GM04503 (cell line): Measurements from ENCODE around the gene PDPN.

Source experiments
- DNase-seq: peaks from one replicate; pipeline ENCODE4 v3.0.0-alpha.2; 2012; ENCODE audit warnings: low read depth

PDPN gene

DNA sequence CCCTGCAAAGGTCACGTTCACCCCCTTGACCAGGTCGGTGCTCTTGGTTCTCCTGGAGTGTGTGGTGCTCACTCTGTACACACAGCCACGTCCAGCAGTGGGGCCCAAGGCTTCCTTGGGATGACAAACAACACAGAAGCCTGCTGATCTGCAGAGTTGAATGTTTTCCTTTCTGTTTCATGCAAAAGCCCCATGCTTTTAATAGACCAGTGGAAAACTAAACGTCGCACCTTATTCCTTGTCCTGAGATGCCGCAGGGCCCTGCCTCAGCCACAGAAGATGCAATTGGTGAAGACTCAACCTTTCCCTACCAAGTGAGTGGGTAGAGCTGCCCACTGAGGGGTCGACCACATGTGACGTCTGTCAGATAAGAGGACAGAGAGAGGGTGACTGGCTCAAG lies 5.8 kb upstream of the PDPN start:
- no peak for DNase-seq

DNA sequence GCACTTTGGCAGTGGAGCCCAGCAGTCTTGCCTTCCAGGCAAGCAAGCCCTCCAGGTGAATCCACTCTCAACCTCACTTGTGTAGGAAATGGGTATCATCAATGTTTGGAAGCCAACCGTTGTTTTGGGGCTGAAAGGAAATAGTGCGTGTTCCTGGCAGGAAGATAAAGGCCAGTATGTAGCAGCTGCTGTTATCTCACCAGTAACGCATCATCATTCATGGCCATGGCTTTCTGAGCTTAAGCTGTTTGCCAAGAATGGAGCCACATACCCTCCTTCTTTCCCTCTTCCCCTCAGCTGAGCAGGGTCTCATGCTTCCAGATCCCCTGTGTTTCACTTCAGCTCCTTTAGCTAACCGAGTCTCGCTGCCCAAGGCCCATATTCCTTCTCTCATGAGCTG lies 2.2 kb upstream of the PDPN start:
- DNase-seq = no peak

DNA sequence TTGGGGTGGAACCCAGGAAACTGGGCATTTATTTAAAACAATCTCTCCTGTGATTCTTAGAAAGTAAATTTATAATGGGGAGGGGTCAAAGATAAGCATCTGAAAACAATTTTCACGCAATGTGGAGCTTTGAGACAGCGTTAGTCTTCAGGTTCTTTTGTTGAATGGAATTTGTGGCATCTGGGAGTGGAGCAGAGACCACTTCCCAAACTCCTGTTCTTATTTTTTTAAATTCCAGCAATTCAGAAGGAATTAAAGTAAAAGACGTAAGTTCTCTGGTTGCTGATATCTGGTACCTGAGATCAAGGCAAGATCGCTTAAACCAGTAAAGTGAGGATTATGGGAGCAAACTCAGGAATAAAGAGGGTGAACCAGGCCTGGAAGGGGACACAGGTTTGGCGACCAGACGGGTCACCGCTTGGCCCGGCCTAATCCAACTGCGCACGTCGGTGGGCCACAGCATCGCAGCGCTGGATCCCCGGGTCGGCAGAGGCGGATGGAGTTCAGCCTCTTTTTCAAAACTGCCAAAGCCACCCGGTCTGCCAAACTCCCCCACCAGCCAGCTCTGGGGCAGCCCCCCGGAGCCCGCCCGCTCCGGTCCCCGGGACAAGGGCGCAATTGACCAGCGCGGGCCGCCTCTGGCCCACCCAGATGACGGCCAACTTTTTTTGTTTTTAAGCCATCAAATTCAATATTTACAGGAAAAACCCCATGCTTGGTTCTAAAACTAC lies 754 bp upstream of the PDPN start:
- no peak for DNase-seq

DNA sequence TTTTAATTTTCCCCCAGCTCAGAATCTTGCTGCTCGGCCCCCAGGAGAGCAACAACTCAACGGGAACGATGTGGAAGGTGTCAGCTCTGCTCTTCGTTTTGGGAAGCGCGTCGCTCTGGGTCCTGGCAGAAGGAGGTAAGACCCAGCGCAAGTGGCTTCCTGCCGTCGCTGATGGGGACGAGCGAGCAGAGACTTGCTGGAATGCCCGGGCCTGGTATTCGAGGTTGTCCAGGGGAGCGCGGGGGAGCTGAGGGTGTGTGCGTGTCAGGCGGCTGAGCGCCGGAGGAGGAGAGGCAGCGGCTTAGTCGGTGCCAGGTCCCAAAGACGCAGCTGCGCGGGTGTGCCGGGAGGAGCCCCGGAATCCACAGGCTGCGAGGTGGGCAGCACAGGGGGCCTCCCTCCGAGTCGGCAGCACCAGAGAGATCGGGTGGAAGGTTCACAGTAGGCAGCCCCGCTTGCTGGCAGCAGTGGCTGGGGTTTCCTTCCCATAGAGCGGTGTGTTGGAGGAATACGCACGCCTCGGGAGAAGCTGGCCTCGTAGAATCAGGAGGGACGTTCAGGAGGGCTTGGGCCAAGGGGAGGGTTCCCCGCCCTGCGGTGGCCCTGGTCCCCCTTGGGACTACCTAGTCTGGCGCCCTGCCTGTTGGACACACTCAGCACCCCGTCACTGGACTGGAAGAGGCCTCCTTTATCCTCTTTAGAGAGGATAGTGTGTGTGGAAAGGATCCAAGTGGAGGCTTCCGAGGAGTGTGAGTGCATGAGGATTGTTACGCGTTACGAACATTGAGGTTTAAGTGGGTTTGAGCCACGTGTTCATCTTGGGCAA lies 547 bp downstream of the PDPN start:
- DNase-seq = peak; percentile 8

DNA sequence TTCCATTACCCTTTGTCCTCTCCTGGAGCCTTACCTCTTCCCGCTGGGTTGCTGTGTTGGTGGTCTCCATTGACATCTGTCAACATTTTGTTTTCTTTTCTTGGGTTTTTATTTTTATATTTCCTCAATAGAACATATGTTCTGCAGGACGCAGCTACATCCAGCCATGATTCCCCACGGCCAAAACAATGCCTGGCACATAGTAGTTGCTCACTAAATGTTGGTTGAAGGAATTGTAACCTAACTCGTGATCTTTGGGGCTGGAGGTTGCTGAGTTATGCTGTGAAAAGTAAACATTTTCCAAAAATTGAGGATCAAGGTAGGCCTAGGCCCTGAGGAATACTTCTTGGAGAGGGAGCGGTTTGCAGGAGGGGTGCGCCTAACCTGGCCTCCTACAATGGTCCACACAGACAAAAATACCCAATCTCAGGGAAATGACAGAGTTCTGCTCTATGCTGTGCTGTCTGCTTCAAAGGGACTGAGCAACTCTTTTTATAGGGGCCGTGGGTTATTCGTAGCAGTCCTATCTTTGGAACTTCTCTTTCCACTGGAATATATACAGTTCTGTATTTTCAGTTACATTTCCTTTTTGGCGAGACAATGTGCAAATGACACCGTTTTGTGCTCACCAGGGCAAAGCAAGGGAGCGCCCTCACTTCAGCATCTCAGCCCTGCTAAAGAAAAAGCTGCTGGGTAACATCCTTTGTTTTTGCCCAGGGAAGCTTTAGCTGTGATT lies 1.4 kb downstream of the PDPN start:
- DNase-seq = no peak

DNA sequence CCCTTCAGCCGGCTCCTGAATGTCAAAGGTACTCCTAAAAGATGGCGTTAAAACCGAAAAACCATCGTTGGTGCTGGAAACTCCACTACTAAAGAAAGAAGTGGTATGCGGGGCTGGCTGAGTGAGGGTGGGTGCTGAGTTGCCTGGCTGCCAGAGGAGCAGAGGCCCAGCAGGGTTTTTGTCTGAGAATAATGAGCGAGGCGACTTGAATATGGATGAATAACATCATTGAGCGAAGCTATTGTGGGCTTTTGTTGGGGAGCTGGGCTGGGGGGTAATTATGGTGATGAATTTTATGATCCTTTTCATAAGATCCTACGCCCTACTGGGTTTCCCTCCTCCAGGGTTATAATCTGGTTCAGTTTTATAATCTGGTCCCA lies 2.0 kb downstream of the PDPN start:
- DNase-seq = no peak

DNA sequence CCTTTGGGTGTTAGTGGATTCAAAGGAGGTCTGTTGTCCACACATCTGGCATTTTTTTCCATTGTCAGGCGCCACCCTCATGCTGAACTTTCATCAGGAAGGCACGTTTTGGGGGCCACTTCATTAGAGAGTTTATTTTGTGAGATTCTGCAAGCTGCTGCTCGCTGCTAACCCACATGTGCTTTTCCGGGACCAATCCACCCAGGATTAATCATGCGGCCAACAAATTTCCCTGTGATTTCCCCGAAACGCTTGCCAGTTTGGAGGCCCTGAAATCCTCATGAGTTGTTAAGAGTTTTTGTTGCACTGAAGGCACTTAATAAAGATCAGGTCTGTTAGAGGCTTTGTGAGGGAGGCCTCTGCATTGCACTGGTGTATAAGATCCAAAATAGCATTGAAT lies 2.4 kb downstream of the PDPN start:
- peak; percentile 3 for DNase-seq

DNA sequence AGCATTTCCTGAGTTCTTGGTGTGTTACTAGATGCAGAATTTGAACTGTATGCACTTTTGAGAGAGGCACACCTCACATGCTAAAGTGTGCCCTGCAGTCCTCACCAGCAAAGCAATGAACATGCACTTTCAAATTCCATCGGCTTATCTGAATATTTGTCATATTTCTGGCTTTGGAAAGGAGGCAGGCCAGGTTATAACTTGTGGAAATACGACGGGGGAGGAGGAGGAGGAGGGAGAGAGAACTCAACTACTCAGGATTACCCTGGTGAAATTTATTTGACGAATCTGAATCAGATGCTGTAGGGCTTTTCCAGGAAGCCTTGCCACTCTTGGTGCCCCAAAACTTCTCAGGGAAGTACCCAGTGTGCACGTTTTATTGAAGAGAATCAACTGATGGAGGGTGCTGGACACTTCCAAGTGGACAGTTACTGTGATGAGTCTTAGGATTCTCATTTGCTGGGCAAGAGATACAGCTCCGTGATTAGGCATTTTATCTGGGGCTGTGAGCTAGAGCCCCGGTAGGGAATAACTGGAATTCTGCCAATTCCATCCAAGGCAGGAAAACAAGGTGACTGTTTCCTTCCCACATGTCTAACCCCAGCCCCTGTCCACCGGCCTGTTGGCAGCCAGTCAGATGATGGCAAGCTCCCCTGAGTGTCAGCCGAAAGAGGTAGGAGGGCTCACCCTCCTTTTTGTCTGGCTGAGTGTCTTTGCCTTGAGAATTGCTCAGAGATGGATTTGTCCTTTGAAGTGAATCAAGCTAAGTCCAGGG lies 3.8 kb downstream of the PDPN start:
- no peak for DNase-seq

DNA sequence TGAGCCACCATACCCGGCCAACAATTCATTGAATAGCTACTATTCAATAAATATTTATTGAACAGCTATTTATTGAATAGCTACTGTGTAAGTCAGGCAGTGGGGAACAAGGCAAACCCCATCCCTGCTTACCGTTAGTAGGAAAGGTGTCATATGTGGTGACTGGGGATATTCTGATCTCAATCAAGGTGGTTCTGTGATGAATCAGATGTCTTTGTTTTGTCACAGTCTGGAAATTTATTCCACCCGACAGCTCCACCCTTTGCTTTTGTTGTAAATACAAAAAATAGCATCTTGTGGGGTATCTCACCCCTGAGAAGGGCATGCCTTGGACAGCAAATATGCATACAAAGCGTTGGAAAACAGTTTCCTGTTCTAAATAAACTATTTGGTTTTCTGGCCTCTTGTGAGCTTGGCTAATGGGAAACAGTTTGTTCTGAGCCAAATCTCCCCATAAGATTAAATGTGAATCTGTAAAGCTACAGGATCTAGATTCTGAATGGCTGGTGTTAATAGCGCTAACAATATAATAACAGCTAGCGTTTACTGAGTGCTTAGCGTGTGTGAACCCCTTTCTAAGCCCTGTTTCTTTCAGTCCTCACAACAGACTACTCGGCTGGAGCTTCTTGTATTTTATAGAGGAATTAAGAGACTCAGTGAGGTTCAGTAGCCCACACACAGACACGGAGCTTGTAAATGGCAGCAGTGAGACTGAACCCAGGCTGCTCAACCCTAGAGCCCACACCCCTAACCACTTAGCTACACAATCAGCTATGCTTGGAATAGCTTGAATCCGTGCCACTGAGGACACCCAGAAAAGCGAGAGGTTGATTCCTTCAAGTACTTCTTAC lies 5.5 kb downstream of the PDPN start:
- DNase-seq = no peak

DNA sequence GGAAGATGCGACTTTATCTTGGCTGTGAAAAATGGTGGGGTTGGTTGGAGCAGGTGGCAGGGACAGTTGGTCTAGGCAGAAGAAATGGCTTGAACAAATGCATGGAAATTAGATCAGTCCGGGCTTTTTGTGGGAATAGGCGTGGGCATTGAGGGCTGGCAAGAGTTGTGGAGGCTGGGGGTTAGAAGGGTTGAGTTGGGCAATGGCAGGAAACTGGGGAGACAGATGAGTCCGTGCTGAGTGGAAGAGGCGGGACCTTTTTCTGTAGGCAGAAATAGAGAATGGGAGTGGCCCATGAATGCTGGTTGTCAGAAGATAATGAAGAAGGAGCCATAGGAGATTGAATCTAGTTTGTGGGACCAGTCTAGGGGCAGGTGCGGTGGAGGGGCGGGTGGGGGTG lies 6.9 kb downstream of the PDPN start:
- DNase-seq = no peak

DNA sequence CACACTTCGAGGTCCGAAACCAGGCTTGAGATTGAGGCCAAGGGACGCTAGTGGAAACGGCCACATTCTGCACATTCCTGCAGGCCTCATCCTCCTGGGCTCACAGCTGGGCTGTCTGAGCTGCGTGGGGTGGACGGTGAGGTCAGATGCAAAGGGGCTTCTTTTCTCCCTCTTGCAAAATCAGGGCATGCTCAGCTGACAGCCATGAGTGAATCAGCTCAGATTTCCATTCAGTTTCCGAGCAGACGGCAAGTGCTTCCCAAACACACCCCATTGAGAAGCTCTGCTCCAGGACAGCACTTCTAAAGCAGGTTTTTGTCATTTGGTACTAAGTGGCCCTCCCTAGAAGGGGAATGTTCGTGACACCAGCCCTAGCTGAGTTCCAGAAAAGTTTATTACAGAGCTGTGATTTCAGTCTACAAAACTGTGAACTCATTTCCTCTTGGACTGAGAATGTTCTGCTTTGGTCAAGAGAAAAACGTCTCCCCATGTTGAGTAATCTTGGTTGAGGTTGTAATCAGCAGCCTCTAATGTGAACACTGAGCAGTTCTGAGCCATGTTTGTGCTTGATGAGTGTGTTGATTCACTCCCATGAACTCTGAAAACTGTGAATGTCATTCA lies 10.0 kb downstream of the PDPN start:
- peak; percentile 90 for DNase-seq

DNA sequence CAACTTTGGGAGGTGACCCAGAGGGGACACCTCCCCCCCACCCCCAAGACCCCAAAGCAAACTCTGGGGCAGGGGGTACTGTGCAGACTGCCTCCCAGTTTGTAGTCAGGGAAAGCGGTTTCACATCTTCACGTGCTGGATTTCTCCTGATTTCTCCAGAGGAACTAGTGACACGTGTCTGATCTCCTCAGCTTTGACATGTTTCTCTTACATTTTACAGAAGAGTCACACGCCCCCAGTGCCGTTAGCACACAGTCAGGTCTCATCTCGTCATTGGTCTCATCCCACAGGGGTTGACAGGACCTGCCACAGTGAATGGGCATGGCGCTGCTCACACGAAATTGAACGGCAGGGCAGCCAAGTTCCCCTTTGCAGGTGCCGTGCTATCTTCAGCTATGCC lies 11.8 kb downstream of the PDPN start:
- no peak for DNase-seq

DNA sequence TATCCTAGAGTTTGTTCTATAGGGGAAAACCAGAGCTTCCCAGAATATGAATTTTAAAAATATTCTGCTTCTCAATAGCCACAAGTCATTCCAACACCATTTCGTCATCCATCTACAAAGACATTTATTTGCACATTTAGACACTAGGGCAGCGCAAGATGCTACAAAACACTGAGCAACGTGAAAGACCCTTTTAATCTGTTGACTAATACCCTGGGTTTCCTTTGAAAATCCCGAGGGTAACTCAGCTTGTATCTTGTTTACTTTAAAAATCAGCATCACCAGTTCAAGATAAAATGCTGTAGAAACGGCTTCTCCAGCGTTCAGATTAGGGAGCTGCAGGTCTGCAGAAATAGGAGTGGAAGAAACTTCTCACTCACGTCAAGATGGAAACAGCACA lies 13.5 kb downstream of the PDPN start:
- no peak for DNase-seq

DNA sequence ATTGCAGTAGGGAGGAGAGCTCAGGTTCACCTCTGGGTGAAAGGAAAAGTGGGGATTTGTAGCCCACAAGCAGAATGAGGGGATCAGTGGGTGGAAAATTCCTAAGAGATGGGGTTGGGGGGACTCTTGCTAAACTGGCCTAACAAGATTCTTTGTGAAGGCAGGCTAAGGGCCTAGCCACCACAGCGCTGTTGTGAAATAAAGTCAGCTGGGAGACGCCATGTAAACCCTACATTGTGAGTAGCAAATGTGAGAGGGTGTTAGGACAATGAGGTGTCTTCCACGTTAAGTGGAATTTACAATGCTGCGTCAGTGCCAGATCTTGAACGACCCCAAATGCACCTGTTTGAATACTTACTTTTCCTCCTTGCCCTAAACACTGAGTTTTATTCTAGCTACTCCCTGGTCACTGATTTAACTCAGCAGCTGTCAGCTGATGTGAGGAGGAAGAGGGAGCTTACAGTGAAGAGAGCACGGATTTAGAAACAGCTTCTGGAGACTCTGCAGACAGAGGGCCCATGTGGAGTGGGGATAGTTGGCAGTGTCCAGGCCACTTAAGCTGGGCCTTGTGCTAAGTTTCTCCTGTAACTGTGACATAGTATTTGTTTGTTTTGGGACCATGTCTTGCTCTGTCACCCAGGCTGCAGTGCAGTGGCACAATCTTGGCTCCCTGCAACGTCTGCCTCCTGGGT lies 17.3 kb downstream of the PDPN start:
- no peak for DNase-seq

DNA sequence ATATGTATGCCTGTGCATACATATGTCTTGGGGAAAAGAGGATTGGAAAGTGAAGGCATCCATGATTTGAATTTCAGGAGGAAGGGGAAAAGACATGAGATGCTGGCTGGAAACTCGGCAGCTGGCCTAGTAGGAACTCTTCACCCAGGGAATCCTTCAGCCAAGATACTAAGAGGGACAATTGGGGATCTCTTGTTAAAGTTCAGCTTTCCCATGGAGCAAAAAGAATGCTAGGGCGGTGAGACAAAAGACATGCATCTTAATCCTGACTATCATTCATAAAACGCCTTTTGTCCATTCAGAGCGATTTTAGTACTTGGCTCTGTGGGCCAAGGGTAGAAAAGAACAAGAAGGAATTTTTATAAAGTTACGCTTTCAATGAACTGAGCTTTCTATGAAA lies 20.5 kb downstream of the PDPN start:
- DNase-seq = no peak

DNA sequence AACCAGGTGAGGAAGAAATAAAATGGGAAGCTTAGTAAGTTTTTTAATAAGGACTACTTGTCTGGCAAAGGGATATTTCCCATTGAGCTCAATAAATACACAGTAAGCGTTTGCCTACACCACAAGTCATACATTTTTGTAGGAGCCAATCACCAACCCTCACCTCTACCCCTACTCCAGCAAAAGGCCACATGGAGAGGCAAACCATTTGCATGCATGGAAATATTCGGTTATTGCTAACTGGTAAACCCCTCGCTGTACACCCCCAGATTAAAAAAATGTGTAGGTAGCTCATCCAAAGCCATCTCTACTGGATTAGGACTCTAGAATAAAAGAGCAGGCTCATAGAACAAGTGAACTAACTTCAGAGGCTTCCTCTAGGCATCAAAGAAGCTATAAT lies 21.1 kb downstream of the PDPN start:
- DNase-seq = no peak

DNA sequence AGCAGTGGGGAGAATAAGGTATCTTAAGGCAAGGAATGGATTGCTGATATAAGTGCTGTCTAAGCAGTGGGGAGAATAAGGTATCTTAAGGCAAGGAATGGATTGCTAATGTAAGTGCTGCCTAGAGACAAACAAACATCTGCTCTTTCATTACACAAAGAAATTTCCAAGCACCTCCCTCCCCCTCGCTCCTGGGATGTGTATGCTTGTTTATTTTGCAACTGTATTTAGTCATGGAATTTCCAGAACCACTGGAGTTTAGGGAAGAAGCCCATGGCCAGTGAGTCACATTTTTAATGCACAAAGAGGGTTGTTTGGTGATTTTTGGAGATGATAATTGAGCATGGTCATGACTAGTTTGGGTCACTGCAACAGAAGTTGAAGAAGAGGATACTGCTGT lies 21.5 kb downstream of the PDPN start:
- peak; percentile 86 for DNase-seq

DNA sequence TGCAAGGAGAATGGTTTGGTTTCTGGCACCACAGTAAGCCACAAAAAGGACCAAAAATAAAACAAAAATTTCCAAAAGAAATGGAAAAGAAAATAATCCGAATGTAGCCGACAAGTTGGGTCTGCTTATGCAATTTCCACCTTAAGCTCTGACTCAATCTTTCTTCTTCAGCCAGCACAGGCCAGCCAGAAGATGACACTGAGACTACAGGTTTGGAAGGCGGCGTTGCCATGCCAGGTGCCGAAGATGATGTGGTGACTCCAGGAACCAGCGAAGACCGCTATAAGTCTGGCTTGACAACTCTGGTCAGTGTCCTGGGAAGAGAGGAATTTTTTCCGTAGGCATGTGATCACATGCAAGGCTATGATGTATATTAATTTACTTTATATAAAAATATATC lies 23.4 kb downstream of the PDPN start:
- no peak for DNase-seq

DNA sequence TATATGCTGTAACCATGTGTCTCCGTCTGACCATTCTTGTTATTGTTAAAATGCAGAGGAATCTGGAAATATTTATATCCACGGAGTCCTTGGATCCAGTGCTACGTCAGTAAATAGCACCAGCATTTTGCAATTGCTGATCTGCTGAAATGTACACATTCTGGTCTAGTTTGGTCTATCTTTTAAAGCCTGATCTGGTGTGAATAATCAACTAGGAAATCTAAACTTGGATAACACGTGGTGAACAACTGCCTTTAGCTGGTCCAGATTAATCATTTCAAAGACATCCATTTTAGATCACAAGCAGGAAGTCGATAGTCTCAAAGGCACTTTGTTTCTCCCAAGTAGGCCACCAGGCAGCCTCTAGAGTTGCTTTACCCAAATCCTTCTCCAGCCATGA lies 32.6 kb downstream of the PDPN start:
- DNase-seq = no peak

DNA sequence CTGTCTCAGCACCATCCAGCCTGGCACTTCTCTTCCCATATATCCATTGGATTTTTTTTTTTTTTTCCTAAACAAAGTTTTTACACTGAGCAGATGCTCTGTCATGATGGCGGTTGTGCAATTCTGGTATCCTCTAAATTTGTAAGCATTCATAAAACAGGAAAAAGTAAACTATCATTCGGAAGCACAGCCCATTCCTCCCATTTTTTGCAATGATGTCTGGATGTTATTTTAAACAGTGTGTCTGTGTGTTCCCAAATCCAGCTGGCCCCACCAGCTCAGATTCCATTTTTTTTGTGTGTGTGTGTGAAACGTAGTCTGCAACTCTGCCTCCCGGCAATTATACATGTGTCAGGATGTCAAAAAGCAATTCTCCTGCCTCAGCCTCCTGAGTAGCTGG lies 33.5 kb downstream of the PDPN start:
- DNase-seq = no peak
